ENCODE measurements around the gene VASH1. TPM values are rescaled to one million over a fixed set of nuclear protein-coding genes. Genes with fewer than 3 reads are reported as not detected.
"Not testable (repeated sequence)": the region's sequence is repeated elsewhere in the genome, so short reads cannot be mapped to it uniquely, and the experiment has no call there.

VASH1 gene
- total and polyA plus RNA-seq, 2 donors (not counting 3 experiments of a cell fraction or from before 2014, with no cell fraction given) = 39.8 to 168 TPM

DNA sequence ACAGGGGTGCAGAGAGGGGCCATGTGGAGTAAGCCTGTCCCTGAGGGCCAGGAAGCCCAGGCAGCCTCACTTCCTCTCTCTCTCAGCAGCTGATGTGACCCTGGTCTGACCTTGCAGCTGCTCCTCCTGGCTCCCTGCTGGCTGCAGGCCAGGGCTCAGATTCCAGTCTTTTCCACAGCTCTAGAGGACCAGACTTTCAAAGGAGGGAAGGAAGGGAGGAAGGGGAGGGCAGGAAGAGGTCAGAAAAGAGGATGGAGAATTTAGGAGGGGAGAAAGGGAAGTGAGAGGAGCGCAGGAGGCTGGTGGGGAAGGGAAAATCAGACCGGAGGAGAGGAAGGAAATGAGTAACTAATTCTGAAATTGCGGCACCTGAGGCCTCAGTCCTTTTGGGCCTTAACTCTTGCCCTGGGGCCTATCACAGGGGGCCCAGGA, 40.9 kb upstream of the VASH1 start:
- Histone ChIP-seq H4K20me1 (replicated peaks; ENCODE audit: control insufficient read depth, extremely low read depth, insufficient read depth, low read length) (no peaks in the 10 kb centered on the region), H3K27me3 (ENCODE audit: control insufficient read depth in 2 of 2, insufficient read depth in 2 of 2, low read length in 2 of 2) (no peaks in the 10 kb centered on the region), H3K79me2 (ENCODE audit: control insufficient read depth, insufficient read depth, low read length) (no peaks in the 10 kb centered on the region), H3K9me3 (replicated peaks; ENCODE audit: control insufficient read depth, insufficient read depth, low read length) (no peaks in the 10 kb centered on the region), H2AFZ (ENCODE audit: low read depth, low read length) (no peak overlapping the region), H3K4me2 (ENCODE audit: insufficient read depth, low read length) (peak overlapping the region; percentile 40), H3K9ac (replicated peaks; ENCODE audit: extremely low read depth, insufficient read depth, low read length) (no peak overlapping the region), H3K36me3 (ENCODE audit: control insufficient read depth in 2 of 2, extremely low read depth in 1 of 2, insufficient read depth in 2 of 2, low read length in 2 of 2) (no peaks in the 10 kb centered on the region), H3K4me1 (ENCODE audit: control insufficient read depth, extremely low read depth, insufficient read depth, low read length) (peaks cover 35% of the 10 kb centered on the region), H3K27ac (ENCODE audit: insufficient read depth, low read depth, low read length) (peak overlapping the region; percentile 26), H3K9me1 (replicated peaks; ENCODE audit: control insufficient read depth, extremely low read depth, insufficient read depth, low read length) (no peaks in the 10 kb centered on the region), H3K4me3 (replicated peaks in 1 of 3; ENCODE audit: insufficient read depth in 1 of 3, low read depth in 1 of 3, low read length in 3 of 3) (no peak overlapping the region)
- TF ChIP-seq FOS (IDR thresholded peaks at IDR 0.05; ENCODE audit: borderline replicate concordance, insufficient read depth, low read length) (peak; percentile 31), GATA2 (IDR thresholded peaks at IDR 0.05; ENCODE audit: insufficient read depth, insufficient read length, low read depth, low read length) (no peak), MYC (IDR thresholded peaks at IDR 0.05; ENCODE audit: low read depth, low read length) (peak; percentile 79), POLR2AphosphoS5 (IDR thresholded peaks at IDR 0.05; ENCODE audit: insufficient read depth, low read depth, low read length) (peak; percentile 75)
- TF ChIP-seq, protein P1, sequence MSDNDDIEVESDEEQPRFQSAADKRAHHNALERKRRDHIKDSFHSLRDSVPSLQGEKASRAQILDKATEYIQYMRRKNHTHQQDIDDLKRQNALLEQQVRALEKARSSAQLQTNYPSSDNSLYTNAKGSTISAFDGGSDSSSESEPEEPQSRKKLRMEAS (IDR thresholded peaks at IDR 0.05; ENCODE audit: insufficient read depth, insufficient read length) = no peak
- intact Hi-C loops (cut with micrococcal nuclease) = loop anchor here (1.0 kb wide), 4 partner anchors 8 to 53 kb away; partner anchors contain the start of gene VASH1
- POLR2A ChIA-PET = interaction anchor here (1.2 kb wide), 1 partner anchor 52 kb away, joined by 3 read pairs; no protein-coding TSS in a partner anchor
- CTCF ChIA-PET = interaction anchor here (0.7 to 15.6 kb wide), 6 partner anchors 10 to 136 kb away, joined by 3 to 557 read pairs (median 3); no protein-coding TSS in a partner anchor
- peak; percentile 91 for DNase-seq (ENCODE audit: low read depth, low spot score)
- no TSS peak for BruUV-seq (replicated peaks)
- FAIRE-seq = peak; percentile 96
- dilution Hi-C loops (cut with MboI; ENCODE audit: extremely low pct_ligation_motif_present, low sequenced_read_pairs) = no loop called here

DNA sequence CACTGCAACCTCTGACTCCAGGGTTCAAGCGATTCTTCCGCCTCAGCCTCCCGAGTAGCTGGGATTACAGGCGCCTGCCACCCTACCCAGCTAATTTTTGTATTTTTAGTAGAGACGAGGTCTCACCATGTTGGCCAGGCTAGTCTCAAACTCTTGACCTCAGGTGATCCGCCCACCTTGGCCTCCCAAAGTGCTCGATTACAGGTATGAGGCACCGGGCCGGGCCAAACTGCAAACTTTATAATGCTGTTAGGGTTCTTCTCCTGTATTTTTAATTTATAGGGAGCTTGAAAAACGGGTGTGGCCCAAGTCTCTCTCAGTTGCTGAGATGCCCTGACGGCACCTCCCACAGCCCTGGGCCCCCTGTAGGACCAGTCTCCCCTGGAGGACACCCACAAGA, 39.8 kb upstream of the VASH1 start:
- POLR2A ChIA-PET; FAIRE-seq; dilution Hi-C loops (cut with MboI; ENCODE audit: extremely low pct_ligation_motif_present, low sequenced_read_pairs): not testable (repeated sequence)

More for the DNA sequence above, 39.8 kb upstream of the VASH1 start:
- H2AFZ ChIP-seq (ENCODE audit: low read depth, low read length); intact Hi-C loops (cut with micrococcal nuclease); H3K9ac ChIP-seq (replicated peaks; ENCODE audit: extremely low read depth, insufficient read depth, low read length); H4K20me1 ChIP-seq (replicated peaks; ENCODE audit: control insufficient read depth, extremely low read depth, insufficient read depth, low read length); H3K4me3 ChIP-seq (replicated peaks in 1 of 3; ENCODE audit: insufficient read depth in 1 of 3, low read depth in 1 of 3, low read length in 3 of 3); H3K9me3 ChIP-seq (replicated peaks; ENCODE audit: control insufficient read depth, insufficient read depth, low read length); H3K4me2 ChIP-seq (ENCODE audit: insufficient read depth, low read length); BruUV-seq (replicated peaks); H3K79me2 ChIP-seq (ENCODE audit: control insufficient read depth, insufficient read depth, low read length); H3K27me3 ChIP-seq (ENCODE audit: control insufficient read depth in 2 of 2, insufficient read depth in 2 of 2, low read length in 2 of 2); H3K36me3 ChIP-seq (ENCODE audit: control insufficient read depth in 2 of 2, extremely low read depth in 1 of 2, insufficient read depth in 2 of 2, low read length in 2 of 2); H3K27ac ChIP-seq (ENCODE audit: insufficient read depth, low read depth, low read length); H3K9me1 ChIP-seq (replicated peaks; ENCODE audit: control insufficient read depth, extremely low read depth, insufficient read depth, low read length); DNase-seq (ENCODE audit: low read depth, low spot score): not testable (repeated sequence)
- CTCF ChIA-PET = interaction anchor here (1.9 to 2.0 kb wide), 2 partner anchors 11 to 64 kb away, joined by 8 to 9 read pairs; no protein-coding TSS in a partner anchor
- peaks cover 24% of the 10 kb centered on the region for H3K4me1 ChIP-seq (ENCODE audit: control insufficient read depth, extremely low read depth, insufficient read depth, low read length)
